ENCODE data around the gene CHRNE. TPM values are rescaled to one million over a fixed set of nuclear protein-coding genes. Genes with fewer than 3 reads are reported as not detected.

The CHRNE gene
- polyA plus RNA-seq, 1 donor (not counting 4 experiments of a cell fraction or from before 2014, with no cell fraction given), result 0.04 TPM

DNA sequence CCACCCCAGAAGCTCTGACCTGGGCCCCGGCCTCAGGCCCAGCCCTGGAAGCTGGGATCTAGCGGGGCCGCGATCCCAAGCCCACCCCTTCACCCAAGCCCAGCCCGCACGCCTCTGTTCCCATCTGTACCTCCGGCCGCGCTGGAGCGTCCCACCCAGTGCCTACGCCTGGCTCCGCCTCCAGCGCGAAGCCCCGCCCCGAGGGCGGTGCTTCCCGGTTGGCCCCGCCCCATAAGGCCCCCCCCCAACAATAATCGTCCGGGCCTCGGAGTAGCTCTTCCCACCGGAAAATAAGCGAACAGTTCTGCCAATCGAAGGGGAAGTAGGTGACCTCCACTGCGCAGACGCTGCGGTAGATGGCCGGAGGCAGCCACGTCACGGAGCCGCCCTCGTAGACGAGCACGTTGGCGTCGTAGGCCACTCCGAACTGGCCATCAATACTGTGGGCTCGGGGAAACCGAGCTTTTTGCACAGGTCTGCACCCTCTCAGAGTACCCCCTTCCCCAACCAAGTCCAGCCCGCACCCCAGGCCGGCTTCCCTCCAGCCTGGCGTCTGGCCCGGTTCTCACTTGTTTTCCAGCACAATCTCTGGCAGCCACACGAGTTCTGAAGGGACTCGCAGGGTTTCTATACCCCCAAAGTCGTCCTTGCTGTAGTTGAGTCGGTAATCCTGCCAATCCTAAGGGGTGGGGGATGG lies 1.1 kb downstream of the CHRNE start:
- no peaks in the 10 kb centered on the region for H3K27me3 ChIP-seq (ENCODE audit: control insufficient read depth, extremely low read depth, insufficient read depth, low read length)
- H3K9me3 ChIP-seq (ENCODE audit: control insufficient read depth, low read depth, low read length), result no peaks in the 10 kb centered on the region
- no peak overlapping the region for H3K9ac ChIP-seq (ENCODE audit: control insufficient read depth, extremely low read depth, insufficient read depth, low read length)
- peaks cover 12% of the 10 kb centered on the region for H4K20me1 ChIP-seq (ENCODE audit: control insufficient read depth, extremely low read depth, insufficient read depth, low read length)
- no peak overlapping the region for H2AFZ ChIP-seq (ENCODE audit: control insufficient read depth, low read length)
- H3K36me3 ChIP-seq (ENCODE audit: control insufficient read depth in 2 of 2, extremely low read depth in 1 of 2, insufficient read depth in 2 of 2, low read length in 2 of 2), result peaks cover 6% of the 10 kb centered on the region in 2 experiments
- no peak overlapping the region for H3K27ac ChIP-seq (ENCODE audit: control insufficient read depth, insufficient read depth, low read length)
- no peaks in the 10 kb centered on the region for H3K9me1 ChIP-seq (ENCODE audit: control insufficient read depth, extremely low read depth, insufficient read depth, low read length)
- DNase-seq (ENCODE audit: low read depth, low spot score) (no peak), FAIRE-seq (no peak)
- no peaks in the 10 kb centered on the region for H3K79me2 ChIP-seq (ENCODE audit: control insufficient read depth, insufficient read depth, low read length)
- H3K4me2 ChIP-seq (ENCODE audit: control insufficient read depth, extremely low read depth, insufficient read depth, low read depth, low read length), result no peak overlapping the region
- no peak overlapping the region for H3K4me3 ChIP-seq (ENCODE audit: control insufficient read depth in 2 of 3, extremely low read depth in 1 of 3, insufficient read depth in 2 of 3, low read depth in 1 of 3, low read length in 3 of 3)
- TF ChIP-seq, protein P1, sequence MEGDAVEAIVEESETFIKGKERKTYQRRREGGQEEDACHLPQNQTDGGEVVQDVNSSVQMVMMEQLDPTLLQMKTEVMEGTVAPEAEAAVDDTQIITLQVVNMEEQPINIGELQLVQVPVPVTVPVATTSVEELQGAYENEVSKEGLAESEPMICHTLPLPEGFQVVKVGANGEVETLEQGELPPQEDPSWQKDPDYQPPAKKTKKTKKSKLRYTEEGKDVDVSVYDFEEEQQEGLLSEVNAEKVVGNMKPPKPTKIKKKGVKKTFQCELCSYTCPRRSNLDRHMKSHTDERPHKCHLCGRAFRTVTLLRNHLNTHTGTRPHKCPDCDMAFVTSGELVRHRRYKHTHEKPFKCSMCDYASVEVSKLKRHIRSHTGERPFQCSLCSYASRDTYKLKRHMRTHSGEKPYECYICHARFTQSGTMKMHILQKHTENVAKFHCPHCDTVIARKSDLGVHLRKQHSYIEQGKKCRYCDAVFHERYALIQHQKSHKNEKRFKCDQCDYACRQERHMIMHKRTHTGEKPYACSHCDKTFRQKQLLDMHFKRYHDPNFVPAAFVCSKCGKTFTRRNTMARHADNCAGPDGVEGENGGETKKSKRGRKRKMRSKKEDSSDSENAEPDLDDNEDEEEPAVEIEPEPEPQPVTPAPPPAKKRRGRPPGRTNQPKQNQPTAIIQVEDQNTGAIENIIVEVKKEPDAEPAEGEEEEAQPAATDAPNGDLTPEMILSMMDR (optimal IDR thresholded peaks at IDR 0.05 in 1 of 3, IDR thresholded peaks at IDR 0.05 in 1 of 3, conservative IDR thresholded peaks at IDR 0.05 in 1 of 3; ENCODE audit: extremely low read depth in 1 of 3, insufficient read depth in 2 of 3, low read length in 3 of 3), result no peak
- TF ChIP-seq EZH2 (IDR thresholded peaks at IDR 0.05; ENCODE audit: low read length), result no peak
- dilution Hi-C loops (cut with MboI; ENCODE audit: extremely low pct_ligation_motif_present, low sequenced_read_pairs), result no loop called here
- peaks cover 16% of the 10 kb centered on the region for H3K4me1 ChIP-seq (ENCODE audit: control insufficient read depth, extremely low read depth, insufficient read depth, low read length)

DNA sequence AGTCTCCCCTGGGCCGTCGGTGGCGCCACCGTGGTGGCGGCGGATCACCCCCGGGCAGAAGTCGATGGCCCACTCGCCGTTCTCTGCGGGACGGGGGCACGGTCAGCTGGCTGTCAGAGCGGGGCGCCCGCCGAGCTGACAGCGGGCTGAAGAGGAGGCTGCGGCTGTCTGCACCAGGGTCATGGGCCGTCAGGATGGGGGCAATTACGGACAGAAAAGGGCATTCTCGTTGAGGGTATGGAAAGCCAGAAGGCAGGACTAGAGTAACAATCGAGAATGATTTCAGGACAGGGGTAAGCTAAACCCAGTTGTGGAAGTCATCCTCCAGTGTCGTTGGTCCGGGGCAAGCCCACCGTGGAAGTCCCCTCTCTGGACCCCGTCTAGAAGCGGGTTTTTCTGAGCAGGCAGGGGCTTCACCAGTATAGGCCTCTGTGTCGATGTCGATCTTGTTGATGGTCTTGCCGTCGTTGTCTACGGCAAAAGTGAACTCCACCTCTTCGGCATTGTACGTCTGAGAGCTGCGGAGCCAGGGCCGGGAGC lies 1.7 kb downstream of the CHRNE start:
- dilution Hi-C loops (cut with MboI; ENCODE audit: extremely low pct_ligation_motif_present, low sequenced_read_pairs), result no loop called here
- Histone ChIP-seq H2AFZ (ENCODE audit: control insufficient read depth, low read length) (no peak overlapping the region), H3K27me3 (ENCODE audit: control insufficient read depth, extremely low read depth, insufficient read depth, low read length) (no peaks in the 10 kb centered on the region), H3K9ac (ENCODE audit: control insufficient read depth, extremely low read depth, insufficient read depth, low read length) (no peak overlapping the region), H3K9me3 (ENCODE audit: control insufficient read depth, low read depth, low read length) (no peaks in the 10 kb centered on the region), H3K36me3 (ENCODE audit: control insufficient read depth in 2 of 2, extremely low read depth in 1 of 2, insufficient read depth in 2 of 2, low read length in 2 of 2) (peaks cover 7 to 9% of the 10 kb centered on the region in 2 experiments), H3K4me1 (ENCODE audit: control insufficient read depth, extremely low read depth, insufficient read depth, low read length) (peaks cover 16% of the 10 kb centered on the region), H3K4me2 (ENCODE audit: control insufficient read depth, extremely low read depth, insufficient read depth, low read depth, low read length) (no peak overlapping the region), H3K27ac (ENCODE audit: control insufficient read depth, insufficient read depth, low read length) (no peak overlapping the region), H4K20me1 (ENCODE audit: control insufficient read depth, extremely low read depth, insufficient read depth, low read length) (peaks cover 12% of the 10 kb centered on the region), H3K4me3 (ENCODE audit: control insufficient read depth in 2 of 3, extremely low read depth in 1 of 3, insufficient read depth in 2 of 3, low read depth in 1 of 3, low read length in 3 of 3) (no peak overlapping the region), H3K79me2 (ENCODE audit: control insufficient read depth, insufficient read depth, low read length) (no peaks in the 10 kb centered on the region), H3K9me1 (ENCODE audit: control insufficient read depth, extremely low read depth, insufficient read depth, low read length) (no peaks in the 10 kb centered on the region)
- TF ChIP-seq EZH2 (IDR thresholded peaks at IDR 0.05; ENCODE audit: low read length), result no peak
- TF ChIP-seq, protein P1 (optimal IDR thresholded peaks at IDR 0.05 in 1 of 3, IDR thresholded peaks at IDR 0.05 in 1 of 3, conservative IDR thresholded peaks at IDR 0.05 in 1 of 3; ENCODE audit: extremely low read depth in 1 of 3, insufficient read depth in 2 of 3, low read length in 3 of 3), result no peak
- FAIRE-seq, result no peak
- no peak for DNase-seq (ENCODE audit: low read depth, low spot score)

Data from keratinocyte (primary cell).